Tibial nerve (tissue), 4 donors: Measurements from ENCODE around the gene TDRKH. TPM values are rescaled to one million over a fixed set of nuclear protein-coding genes. Genes with fewer than 3 reads are reported as not detected.
"Not testable (repeated sequence)": the region's sequence is repeated elsewhere in the genome, so short reads cannot be mapped to it uniquely, and the experiment has no call there.

ENCODE experiments used
- DNase-seq, 2 donors: peaks; one replicate each; pipeline ENCODE4 v3.0.0-alpha.2; 2019; ENCODE audit warnings: low spot score in 2 of 2
- H3K27ac ChIP-seq, 4 donors: fragments of 200-600 bp; sonication (generic) in 3 of 4; one replicate each; pipeline ENCODE4 v1.5.1; 2017 to 2019; ENCODE audit warnings: mild to moderate bottlenecking in 1 of 4
- H3K27me3 ChIP-seq, 2 donors: fragments of 200-600 bp; sonication (generic) in 1 of 2; one replicate each; pipeline versions ENCODE4 v1.5.1 to v1.6.0; 2017 to 2019
- H3K36me3 ChIP-seq, 3 donors: fragments of 200-600 bp; sonication (generic); one replicate each; pipeline ENCODE4 v1.5.1; 2018 to 2019
- H3K4me1 ChIP-seq, 4 donors: fragments of 200-600 bp; sonication (generic) in 3 of 4; one replicate each; pipeline ENCODE4 v1.5.1; 2017 to 2019
- H3K4me3 ChIP-seq, 4 donors: fragments of 200-600 bp; sonication (generic) in 3 of 4; one replicate each; pipeline ENCODE4 v1.5.1; 2017 to 2019; ENCODE audit warnings: mild to moderate bottlenecking in 1 of 4, moderate library complexity in 1 of 4
- H3K9me3 ChIP-seq, 4 donors: fragments of 200-600 bp; sonication (generic) in 3 of 4; one replicate each; pipeline ENCODE4 v1.5.1; 2017 to 2019
- EP300 ChIP-seq, 2 donors: sonication (generic); formaldehyde crosslinking; IDR thresholded peaks; one replicate each; pipeline ENCODE4 v1.6.1; 2017; ENCODE audit warnings: antibody characterized with exemption in 2 of 2, mild to moderate bottlenecking in 1 of 2
- POLR2A ChIP-seq, 2 donors: fragments of 450-650 bp; IDR thresholded peaks; one replicate each; pipeline ENCODE4 v1.6.1; 2017; ENCODE audit warnings: antibody characterized with exemption in 2 of 2, mild to moderate bottlenecking in 2 of 2, moderate library complexity in 2 of 2
- WGBS, 2 donors: methylation state at CpG; one replicate each; pipeline ENCODE4 v1.1.5; 2018; 5-methylcytosine and 5-hydroxymethylcytosine counted together
- total RNA-seq, 4 donors: library from RNA; depleted of rRNA; stranded (reverse); fragments of >200 nt; gene quantifications; one replicate each; pipeline ENCODE4 v1.1.0, GENCODE V29; 2016
- TF ChIP-seq, protein P1 (sequence below), 5 experiments: fragments of 200-600 bp in 3 of 5; fragments of 450-650 bp in 2 of 5; sonication (generic) in 3 of 5; IDR thresholded peaks; one replicate each; pipeline ENCODE4 v1.5.1; 2016 to 2019; ENCODE audit warnings: antibody characterized with exemption in 5 of 5, mild to moderate bottlenecking in 3 of 5, moderate library complexity in 2 of 5

TDRKH gene
- total RNA-seq, 4 donors from 2014 or later: 2.2 to 8.0 (median 7.0) TPM

DNA sequence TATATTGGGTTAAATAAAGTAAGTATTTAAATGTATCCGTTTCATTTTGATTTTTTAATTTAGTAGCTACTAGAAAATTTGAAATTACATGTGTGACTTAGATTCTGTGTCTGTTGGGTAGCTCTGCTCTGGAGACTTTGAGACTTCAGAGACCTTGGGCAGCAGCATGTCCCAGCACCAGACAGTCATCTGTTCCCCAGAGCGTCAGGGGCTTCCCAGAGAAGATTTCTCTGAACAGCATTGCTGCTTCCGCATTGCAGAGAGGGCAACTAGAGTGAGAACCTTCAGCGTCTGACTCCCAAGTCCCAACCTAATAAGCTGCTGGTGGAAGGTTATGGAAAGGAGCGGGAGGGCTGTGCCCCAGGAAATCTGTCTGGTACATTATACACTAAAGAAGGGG is 8.3 kb upstream of the TDRKH start:
- 85 to 87% methylated on average over 5 of the region's 5 CpGs for WGBS, 2 donors
- peaks cover 0 to 11% (median 0%) of the 10 kb centered on the region in 3 donors for H3K36me3 ChIP-seq
- DNase-seq: no peak
- peaks cover 0 to 34% of the 10 kb centered on the region in 2 donors for H3K27me3 ChIP-seq
- H3K4me3 ChIP-seq: no peak overlapping the region
- TF ChIP-seq, protein P1, sequence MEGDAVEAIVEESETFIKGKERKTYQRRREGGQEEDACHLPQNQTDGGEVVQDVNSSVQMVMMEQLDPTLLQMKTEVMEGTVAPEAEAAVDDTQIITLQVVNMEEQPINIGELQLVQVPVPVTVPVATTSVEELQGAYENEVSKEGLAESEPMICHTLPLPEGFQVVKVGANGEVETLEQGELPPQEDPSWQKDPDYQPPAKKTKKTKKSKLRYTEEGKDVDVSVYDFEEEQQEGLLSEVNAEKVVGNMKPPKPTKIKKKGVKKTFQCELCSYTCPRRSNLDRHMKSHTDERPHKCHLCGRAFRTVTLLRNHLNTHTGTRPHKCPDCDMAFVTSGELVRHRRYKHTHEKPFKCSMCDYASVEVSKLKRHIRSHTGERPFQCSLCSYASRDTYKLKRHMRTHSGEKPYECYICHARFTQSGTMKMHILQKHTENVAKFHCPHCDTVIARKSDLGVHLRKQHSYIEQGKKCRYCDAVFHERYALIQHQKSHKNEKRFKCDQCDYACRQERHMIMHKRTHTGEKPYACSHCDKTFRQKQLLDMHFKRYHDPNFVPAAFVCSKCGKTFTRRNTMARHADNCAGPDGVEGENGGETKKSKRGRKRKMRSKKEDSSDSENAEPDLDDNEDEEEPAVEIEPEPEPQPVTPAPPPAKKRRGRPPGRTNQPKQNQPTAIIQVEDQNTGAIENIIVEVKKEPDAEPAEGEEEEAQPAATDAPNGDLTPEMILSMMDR (IDR thresholded peaks at IDR 0.05): no peak
- TF ChIP-seq POLR2A (IDR thresholded peaks at IDR 0.05) (no peak), EP300 (IDR thresholded peaks at IDR 0.05) (no peak)
- no peaks in the 10 kb centered on the region for H3K4me1 ChIP-seq
- no peak overlapping the region for H3K27ac ChIP-seq
- H3K9me3 ChIP-seq: no peaks in the 10 kb centered on the region

DNA sequence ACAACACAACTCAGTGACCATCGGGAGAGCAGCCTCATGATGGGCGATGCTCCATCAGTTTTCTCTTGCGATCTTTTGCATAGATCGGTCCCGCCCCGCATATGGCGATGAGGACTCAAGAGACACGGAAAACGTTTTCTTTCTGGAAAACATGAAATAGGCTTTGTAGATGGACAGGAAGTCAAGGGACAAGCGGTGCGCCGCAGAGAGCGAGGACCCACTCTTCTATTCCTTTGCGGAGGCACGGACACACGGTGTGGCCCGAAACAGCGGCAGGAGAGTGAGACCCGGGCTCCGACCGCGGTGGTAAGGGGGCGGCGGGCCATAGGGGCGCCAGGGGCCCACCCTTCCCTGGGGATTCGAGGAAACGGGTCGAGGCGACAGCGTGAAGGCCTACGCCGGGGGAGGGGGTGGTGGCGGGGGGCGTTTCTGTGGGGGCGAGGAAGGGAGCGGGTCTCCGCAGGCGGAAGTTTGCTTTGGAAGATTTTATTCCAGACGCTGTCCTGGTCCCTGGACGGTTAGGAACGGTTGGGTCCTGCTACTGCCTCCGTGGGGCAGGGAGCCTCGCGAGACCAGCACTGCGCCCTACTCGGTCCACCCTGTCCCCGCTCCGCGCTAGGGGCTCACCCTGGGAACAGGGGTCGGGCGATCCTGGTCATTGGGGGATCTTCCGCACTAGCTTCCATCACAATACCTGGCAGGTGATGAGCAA is 796 bp upstream of the TDRKH start:
- peaks cover 0 to 19% (median 0%) of the 10 kb centered on the region in 4 donors for H3K4me1 ChIP-seq
- DNase-seq: no peak
- peak overlapping the region; percentile 54 to 69 (median 63) for H3K4me3 ChIP-seq
- H3K27ac ChIP-seq: peak overlapping the region in 3 of 4 donors; percentile 56 to 67 (median 57)
- WGBS, 2 donors: 0% methylated on average over 46 to 50 of the region's 52 CpGs
- no peaks in the 10 kb centered on the region for H3K27me3 ChIP-seq
- no peaks in the 10 kb centered on the region for H3K9me3 ChIP-seq
- H3K36me3 ChIP-seq: peaks cover 0 to 6% (median 0%) of the 10 kb centered on the region in 3 donors
- no peak for TF ChIP-seq POLR2A (IDR thresholded peaks at IDR 0.05)
- TF ChIP-seq EP300 (IDR thresholded peaks at IDR 0.05): no peak
- TF ChIP-seq, protein P1 (IDR thresholded peaks at IDR 0.05): no peak

- peaks cover 0 to 19% (median 0%) of the 10 kb centered on the region in 4 donors for H3K4me1 ChIP-seq
- 89 to 91% methylated on average over 3 of the region's 3 CpGs for WGBS, 2 donors
- no peak overlapping the region for H3K4me3 ChIP-seq
- H3K9me3 ChIP-seq: no peaks in the 10 kb centered on the region
- DNase-seq: no peak
- H3K36me3 ChIP-seq: peaks cover 0 to 2% (median 0%) of the 10 kb centered on the region in 3 donors
- TF ChIP-seq, protein P1 (IDR thresholded peaks at IDR 0.05): no peak
- TF ChIP-seq EP300 (IDR thresholded peaks at IDR 0.05): no peak
- TF ChIP-seq POLR2A (IDR thresholded peaks at IDR 0.05): no peak
- no peak overlapping the region for H3K27ac ChIP-seq
- no peaks in the 10 kb centered on the region for H3K27me3 ChIP-seq
Measured at GRCh38 chr1:151787689-151788088, 2.6 kb downstream of the TDRKH start.

GRCh38 chr1:151783796-151784195 is 6.5 kb downstream of the TDRKH start:
- WGBS, 2 donors: 46 to 52% methylated on average over 2 of the region's 2 CpGs
- no peaks in the 10 kb centered on the region for H3K27me3 ChIP-seq
- H3K4me1 ChIP-seq: no peaks in the 10 kb centered on the region
- peaks cover 0 to 41% (median 2%) of the 10 kb centered on the region in 3 donors for H3K36me3 ChIP-seq
- TF ChIP-seq EP300 (IDR thresholded peaks at IDR 0.05) (no peak), POLR2A (IDR thresholded peaks at IDR 0.05) (no peak)
- TF ChIP-seq, protein P1 (IDR thresholded peaks at IDR 0.05): no peak
- no peak for DNase-seq
- H3K4me3 ChIP-seq: no peak overlapping the region
- no peaks in the 10 kb centered on the region for H3K9me3 ChIP-seq
- no peak overlapping the region for H3K27ac ChIP-seq

GRCh38 chr1:151782741-151783140 is 7.6 kb downstream of the TDRKH start:
- Histone ChIP-seq H3K4me3 (no peak overlapping the region), H3K36me3 (peaks cover 0 to 51% (median 4%) of the 10 kb centered on the region in 3 donors), H3K4me1 (no peaks in the 10 kb centered on the region), H3K27me3 (no peaks in the 10 kb centered on the region), H3K9me3 (no peaks in the 10 kb centered on the region), H3K27ac (no peak overlapping the region)
- DNase-seq: no peak
- WGBS, 2 donors: 89 to 91% methylated on average over 3 of the region's 3 CpGs
- TF ChIP-seq EP300 (IDR thresholded peaks at IDR 0.05) (no peak), POLR2A (IDR thresholded peaks at IDR 0.05) (no peak)
- TF ChIP-seq, protein P1 (IDR thresholded peaks at IDR 0.05): no peak

GRCh38 chr1:151782026-151782425 is 8.3 kb downstream of the TDRKH start:
- peaks cover 0 to 57% (median 4%) of the 10 kb centered on the region in 3 donors for H3K36me3 ChIP-seq
- not testable (repeated sequence) for H3K4me1 ChIP-seq
- 85% methylated on average over 5 of the region's 5 CpGs for WGBS, 2 donors

GRCh38 chr1:151780736-151781135 is 9.6 kb downstream of the TDRKH start:
- H3K27me3 ChIP-seq: not testable (repeated sequence)
- peaks cover 0 to 70% (median 4%) of the 10 kb centered on the region in 3 donors for H3K36me3 ChIP-seq

More at GRCh38 chr1:151782026-151782425, 8.3 kb downstream of the TDRKH start:
- H3K9me3 ChIP-seq, DNase-seq, H3K27me3 ChIP-seq, H3K4me3 ChIP-seq, H3K27ac ChIP-seq: not testable (repeated sequence)

More at GRCh38 chr1:151780736-151781135, 9.6 kb downstream of the TDRKH start:
- H3K9me3 ChIP-seq, DNase-seq, H3K27ac ChIP-seq, H3K4me3 ChIP-seq, H3K4me1 ChIP-seq: not testable (repeated sequence)
- WGBS, 2 donors: 86 to 91% methylated on average over 5 of the region's 5 CpGs
